ENCODE data around the gene NTN1.

The NTN1 gene

GRCh38 chr17:9234389-9234945 is 213.2 kb downstream of the NTN1 start:
- peaks cover 3% of the 10 kb centered on the region for H3K36me3 Mint-ChIP-seq (ENCODE audit: low read depth)
- no peak overlapping the region for H3K4me3 Mint-ChIP-seq

GRCh38 chr17:9235346-9235745 is 214.0 kb downstream of the NTN1 start:
- no peaks in the 10 kb centered on the region for H3K9me3 Mint-ChIP-seq
- DNase-seq (no peak), ATAC-seq (peak; percentile 33)
- H3K27me3 Mint-ChIP-seq: peaks cover 14% of the 10 kb centered on the region
- peaks cover 3% of the 10 kb centered on the region for H3K36me3 Mint-ChIP-seq (ENCODE audit: low read depth)
- no peak overlapping the region for H3K27ac Mint-ChIP-seq
- peaks cover 23% of the 10 kb centered on the region for H3K4me1 Mint-ChIP-seq
- no peak overlapping the region for H3K4me3 Mint-ChIP-seq

More at GRCh38 chr17:9234389-9234945, 213.2 kb downstream of the NTN1 start:
- DNase-seq (no peak), ATAC-seq (no peak)
- peaks cover 20% of the 10 kb centered on the region for H3K4me1 Mint-ChIP-seq
- peaks cover 16% of the 10 kb centered on the region for H3K27me3 Mint-ChIP-seq
- no peak overlapping the region for H3K27ac Mint-ChIP-seq
- no peaks in the 10 kb centered on the region for H3K9me3 Mint-ChIP-seq

DNA sequence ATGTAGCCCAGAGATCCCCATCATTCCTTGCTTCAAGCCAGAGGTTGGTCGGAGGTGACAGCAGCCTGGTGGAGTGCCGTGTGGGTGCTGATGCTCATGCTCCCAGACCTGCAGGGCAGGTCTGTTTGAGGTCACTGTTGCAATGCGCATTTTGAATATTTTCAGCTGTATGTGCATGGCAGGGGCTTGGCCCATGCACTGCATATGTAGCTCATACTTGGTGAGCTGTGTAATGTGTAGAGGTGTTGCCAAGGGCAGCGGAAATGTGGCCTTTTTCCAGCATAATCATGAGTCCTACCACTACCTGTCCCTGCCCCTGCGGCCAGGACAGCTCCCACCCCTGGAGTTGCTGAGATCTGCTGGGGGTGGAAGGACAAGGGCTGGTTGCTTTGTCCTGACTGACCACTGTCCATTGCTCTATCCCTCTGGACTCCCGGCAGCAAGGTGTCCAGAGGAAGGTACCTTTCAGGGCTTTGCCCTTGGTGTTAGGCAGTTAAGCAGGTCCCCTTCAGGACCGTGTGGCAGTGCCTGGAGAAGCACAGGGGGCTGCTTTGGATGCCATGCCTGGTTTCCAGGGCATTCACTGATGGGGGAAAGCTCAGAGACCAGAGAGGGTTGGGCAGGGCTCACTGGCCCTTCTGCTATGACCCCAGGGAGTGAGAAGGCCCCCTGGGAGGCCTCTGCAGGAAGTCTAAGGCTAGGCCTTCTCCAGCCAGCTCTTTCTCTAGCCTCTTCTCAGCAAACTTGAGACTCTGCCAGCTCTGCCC is 215.2 kb downstream of the NTN1 start:
- no peak for ATAC-seq
- no peaks in the 10 kb centered on the region for H3K9me3 Mint-ChIP-seq
- no peak overlapping the region for H3K27ac Mint-ChIP-seq
- peaks cover 14% of the 10 kb centered on the region for H3K27me3 Mint-ChIP-seq
- DNase-seq: no peak
- H3K4me1 Mint-ChIP-seq: peaks cover 26% of the 10 kb centered on the region
- peaks cover 3% of the 10 kb centered on the region for H3K36me3 Mint-ChIP-seq (ENCODE audit: low read depth)
- H3K4me3 Mint-ChIP-seq: no peak overlapping the region

DNA sequence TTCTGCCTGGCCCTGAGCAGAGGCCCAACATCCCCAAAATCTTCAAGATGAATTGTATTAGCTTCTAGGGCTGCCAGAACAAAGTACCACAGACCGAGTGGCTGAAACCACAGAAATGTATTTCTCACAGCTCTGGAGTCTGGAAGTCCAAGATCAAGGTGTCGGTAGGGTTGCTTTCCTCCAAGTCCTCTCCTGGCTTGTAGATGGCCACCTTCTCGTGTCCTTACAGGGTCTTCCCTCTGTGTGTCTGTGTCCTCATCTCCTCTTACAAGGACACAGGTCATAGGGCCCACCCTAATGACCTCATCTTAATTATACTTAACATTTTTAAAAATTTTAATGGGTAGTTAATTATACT is 215.7 kb downstream of the NTN1 start:
- Mint-ChIP-seq H3K4me3 (no peak overlapping the region), H3K4me1 (peaks cover 28% of the 10 kb centered on the region), H3K36me3 (ENCODE audit: low read depth) (peaks cover 3% of the 10 kb centered on the region), H3K27me3 (peaks cover 14% of the 10 kb centered on the region), H3K9me3 (no peaks in the 10 kb centered on the region), H3K27ac (no peak overlapping the region)
- ATAC-seq (no peak), DNase-seq (no peak)

- ATAC-seq: no peak
- Mint-ChIP-seq H3K9me3 (no peaks in the 10 kb centered on the region), H3K27me3 (peaks cover 14% of the 10 kb centered on the region), H3K36me3 (ENCODE audit: low read depth) (peaks cover 3% of the 10 kb centered on the region), H3K4me3 (no peak overlapping the region), H3K4me1 (peaks cover 28% of the 10 kb centered on the region), H3K27ac (no peak overlapping the region)
- no peak for DNase-seq
Measured at GRCh38 chr17:9237661-9238301, 216.5 kb downstream of the NTN1 start.

DNA sequence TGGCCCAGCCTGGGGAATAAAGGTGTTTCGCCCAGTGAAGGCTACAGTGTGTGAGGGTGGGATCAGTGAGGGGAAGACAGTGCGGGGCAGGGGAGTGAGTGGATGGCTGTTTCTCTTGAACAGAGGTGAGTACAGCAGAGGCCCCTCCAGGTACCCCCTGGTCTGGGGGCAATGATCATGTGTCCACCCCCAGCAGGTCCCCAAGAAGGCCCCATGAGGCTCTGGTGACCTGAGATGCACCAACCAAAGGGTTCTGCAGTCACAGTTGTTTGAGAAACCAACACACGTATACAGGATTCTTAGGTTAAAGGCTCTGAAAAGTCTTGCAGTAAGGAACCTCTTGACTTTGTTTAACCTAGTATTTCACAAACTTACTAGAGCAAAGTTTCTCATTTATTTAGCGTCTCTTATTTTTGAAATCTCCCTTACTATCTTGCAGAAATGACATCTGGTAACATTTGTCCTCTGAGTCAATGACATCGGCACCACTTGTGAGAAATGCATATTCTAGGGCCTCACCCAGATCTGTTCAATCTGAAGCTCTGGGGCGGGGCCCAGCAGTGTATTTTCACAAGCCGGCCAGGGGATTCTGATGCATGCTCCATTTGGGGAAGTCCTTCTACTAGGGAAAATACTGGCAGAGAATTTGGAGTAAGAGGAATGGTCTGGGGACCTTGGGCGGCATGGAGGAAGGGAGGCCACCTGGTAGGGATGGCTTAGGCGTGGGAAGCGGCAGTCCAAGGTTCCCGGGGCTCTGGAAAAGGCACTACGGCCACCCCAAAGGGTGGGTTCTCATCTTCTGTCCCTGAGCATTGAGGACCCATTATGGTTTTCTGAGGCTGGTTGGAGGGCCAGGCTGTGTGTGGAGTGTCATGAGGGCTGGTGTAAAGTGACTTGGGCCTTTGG is 217.3 kb downstream of the NTN1 start:
- Mint-ChIP-seq H3K36me3 (ENCODE audit: low read depth) (peaks cover 3% of the 10 kb centered on the region), H3K27ac (peak overlapping the region; percentile 75), H3K9me3 (no peaks in the 10 kb centered on the region), H3K4me1 (peaks cover 28% of the 10 kb centered on the region), H3K27me3 (peaks cover 10% of the 10 kb centered on the region), H3K4me3 (peak overlapping the region; percentile 77)
- ATAC-seq (no peak), DNase-seq (no peak)

GRCh38 chr17:9239246-9239792 is 218.0 kb downstream of the NTN1 start:
- Mint-ChIP-seq H3K4me1 (peaks cover 28% of the 10 kb centered on the region), H3K9me3 (no peaks in the 10 kb centered on the region), H3K27me3 (peaks cover 10% of the 10 kb centered on the region), H3K27ac (peak overlapping the region; percentile 75), H3K4me3 (peak overlapping the region; percentile 77), H3K36me3 (ENCODE audit: low read depth) (peaks cover 3% of the 10 kb centered on the region)
- DNase-seq: peak; percentile 32
- peak; percentile 6 for ATAC-seq

- H3K4me1 Mint-ChIP-seq: peaks cover 28% of the 10 kb centered on the region
- H3K27me3 Mint-ChIP-seq: peaks cover 10% of the 10 kb centered on the region
- H3K27ac Mint-ChIP-seq: peak overlapping the region; percentile 75
- H3K36me3 Mint-ChIP-seq (ENCODE audit: low read depth): peaks cover 3% of the 10 kb centered on the region
- peak overlapping the region; percentile 77 for H3K4me3 Mint-ChIP-seq
- ATAC-seq (peak; percentile 72), DNase-seq (peak; percentile 68)
- no peaks in the 10 kb centered on the region for H3K9me3 Mint-ChIP-seq
Measured at GRCh38 chr17:9239793-9240658, 218.7 kb downstream of the NTN1 start.

DNA sequence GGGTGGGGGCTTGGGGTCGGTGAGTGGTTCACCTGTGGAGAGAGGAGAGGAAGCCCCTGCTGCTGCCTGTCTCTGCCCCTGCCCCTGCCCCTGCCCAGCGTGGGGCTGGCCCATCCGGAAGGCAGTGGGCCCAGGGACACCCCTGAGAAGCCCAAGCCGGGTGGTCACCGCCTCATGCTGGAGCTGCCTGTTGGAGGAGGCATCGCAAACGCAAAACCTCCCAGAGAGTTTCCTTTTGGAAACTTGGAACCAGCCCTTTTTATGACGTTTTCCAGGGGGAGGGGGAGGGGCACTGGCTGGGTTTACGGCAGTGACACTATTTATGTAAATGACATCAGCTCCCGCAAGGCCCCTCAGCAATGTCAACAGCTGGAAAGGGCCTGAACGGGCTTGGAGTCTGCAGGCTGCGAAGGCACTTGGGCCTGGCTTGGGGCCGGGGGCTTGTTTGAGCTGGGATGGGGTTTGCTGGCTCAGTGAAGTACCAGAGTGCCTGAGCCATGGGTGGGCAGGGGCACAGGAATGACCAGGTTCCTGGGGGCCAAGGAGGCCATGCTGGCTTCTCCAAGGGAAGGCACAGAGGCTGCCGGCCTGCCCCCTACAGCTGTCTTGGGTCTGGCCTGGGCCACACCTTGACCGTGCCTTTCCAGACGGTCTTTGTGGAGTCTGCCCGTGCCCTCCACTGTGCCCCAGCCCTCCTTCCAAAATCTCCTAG is 219.5 kb downstream of the NTN1 start:
- DNase-seq: no peak
- peaks cover 7% of the 10 kb centered on the region for H3K27me3 Mint-ChIP-seq
- peaks cover 21% of the 10 kb centered on the region for H3K4me1 Mint-ChIP-seq
- H3K36me3 Mint-ChIP-seq (ENCODE audit: low read depth): peaks cover 3% of the 10 kb centered on the region
- no peaks in the 10 kb centered on the region for H3K9me3 Mint-ChIP-seq
- H3K4me3 Mint-ChIP-seq: no peak overlapping the region
- no peak overlapping the region for H3K27ac Mint-ChIP-seq
- no peak for ATAC-seq

DNA sequence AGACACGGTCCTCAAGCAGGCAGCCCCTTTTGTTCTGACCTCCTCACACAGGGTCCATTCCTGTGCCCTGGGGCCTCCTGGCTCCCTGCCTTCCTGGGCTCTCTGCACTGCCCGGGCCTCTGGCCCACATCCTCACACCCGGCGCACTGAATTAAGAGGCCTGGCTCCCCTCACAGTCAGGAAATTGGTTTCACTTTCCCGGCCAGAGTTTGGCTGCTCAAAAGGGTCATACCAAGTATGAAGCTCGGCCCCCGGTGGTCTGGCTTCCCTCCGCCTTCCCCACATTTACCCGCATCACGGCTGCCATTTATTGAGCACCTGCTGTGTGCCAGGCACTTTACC is 220.0 kb downstream of the NTN1 start:
- no peak overlapping the region for H3K4me3 Mint-ChIP-seq
- peaks cover 3% of the 10 kb centered on the region for H3K36me3 Mint-ChIP-seq (ENCODE audit: low read depth)
- DNase-seq (no peak), ATAC-seq (no peak)
- H3K27ac Mint-ChIP-seq: no peak overlapping the region
- H3K27me3 Mint-ChIP-seq: peaks cover 7% of the 10 kb centered on the region
- H3K9me3 Mint-ChIP-seq: no peaks in the 10 kb centered on the region
- H3K4me1 Mint-ChIP-seq: peaks cover 20% of the 10 kb centered on the region

DNA sequence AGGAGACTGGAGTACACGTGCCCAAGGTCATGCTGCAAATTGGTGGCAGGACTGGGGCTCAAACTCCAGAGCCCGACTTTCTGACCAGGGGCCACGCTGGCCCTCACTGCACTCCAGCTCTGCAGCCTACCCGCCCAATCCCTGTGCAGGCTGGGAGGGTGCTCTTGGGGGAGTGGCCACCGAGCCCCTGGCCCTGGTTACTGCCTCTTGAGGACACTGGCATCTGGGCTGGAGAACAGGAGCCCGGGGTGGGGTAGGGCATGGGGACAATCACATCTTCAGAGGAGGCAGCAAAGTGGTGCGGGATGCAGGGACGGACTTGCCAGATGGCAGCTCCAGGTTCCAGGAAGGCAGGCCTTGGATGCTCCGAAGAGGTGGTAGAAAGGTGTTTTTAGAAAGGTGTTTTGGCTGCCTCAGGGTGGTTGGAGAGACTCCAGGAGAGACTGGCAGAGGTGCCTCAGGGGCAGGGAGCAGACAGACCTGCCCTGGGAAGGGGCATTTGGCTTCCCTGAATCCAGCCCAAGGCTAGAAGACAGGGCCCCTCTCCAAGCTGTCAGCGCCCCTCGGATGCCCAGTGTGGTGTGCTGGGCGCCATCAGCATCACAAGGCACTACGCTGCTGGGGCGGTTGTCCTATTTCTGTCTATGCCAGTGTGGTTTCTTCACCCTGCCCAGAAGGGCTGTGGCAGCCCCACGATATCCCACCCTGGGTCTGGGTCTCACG is 220.6 kb downstream of the NTN1 start:
- Mint-ChIP-seq H3K4me3 (no peak overlapping the region), H3K27me3 (peaks cover 7% of the 10 kb centered on the region), H3K27ac (no peak overlapping the region), H3K36me3 (ENCODE audit: low read depth) (peaks cover 3% of the 10 kb centered on the region), H3K9me3 (no peaks in the 10 kb centered on the region), H3K4me1 (peaks cover 20% of the 10 kb centered on the region)
- ATAC-seq: no peak
- no peak for DNase-seq

DNA sequence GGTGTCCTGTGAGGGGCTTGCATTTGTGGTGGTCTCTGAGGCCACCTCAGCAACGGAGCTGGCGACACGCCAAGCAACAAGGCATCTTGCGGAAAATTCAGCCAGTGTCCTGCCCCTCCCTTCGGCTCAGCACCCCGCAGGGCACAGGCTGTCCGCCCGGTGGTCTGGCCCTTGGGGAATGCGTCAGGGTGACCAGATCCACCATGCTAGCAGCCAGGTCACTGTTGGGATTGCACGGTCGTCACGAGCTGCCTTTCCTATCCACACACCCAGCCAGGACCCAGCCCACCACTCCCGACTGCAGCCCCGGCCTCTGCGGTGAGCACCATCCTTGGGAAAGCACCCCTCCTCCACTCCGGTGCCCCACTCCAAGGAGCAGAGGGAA is 221.2 kb downstream of the NTN1 start:
- DNase-seq: no peak
- ATAC-seq: no peak
- H3K27me3 Mint-ChIP-seq: peaks cover 6% of the 10 kb centered on the region
- peaks cover 3% of the 10 kb centered on the region for H3K36me3 Mint-ChIP-seq (ENCODE audit: low read depth)
- H3K4me1 Mint-ChIP-seq: peaks cover 20% of the 10 kb centered on the region
- H3K4me3 Mint-ChIP-seq: no peak overlapping the region
- no peaks in the 10 kb centered on the region for H3K9me3 Mint-ChIP-seq
- H3K27ac Mint-ChIP-seq: no peak overlapping the region

GRCh38 chr17:9242983-9243382 is 221.7 kb downstream of the NTN1 start:
- no peaks in the 10 kb centered on the region for H3K9me3 Mint-ChIP-seq
- H3K27ac Mint-ChIP-seq: no peak overlapping the region
- peaks cover 6% of the 10 kb centered on the region for H3K27me3 Mint-ChIP-seq
- peaks cover 3% of the 10 kb centered on the region for H3K36me3 Mint-ChIP-seq (ENCODE audit: low read depth)
- DNase-seq (no peak), ATAC-seq (no peak)
- H3K4me1 Mint-ChIP-seq: peaks cover 20% of the 10 kb centered on the region
- no peak overlapping the region for H3K4me3 Mint-ChIP-seq

All from activated naive CD8-positive, alpha-beta T cell treated with anti-CD3 and anti-CD28 coated beads, Interleukin-2, amount 50 U/mL, for 24 hours (primary cell).